Nephron progenitor cell (in vitro differentiated cells): ENCODE measurements around the gene RXRG.

Experiments used
- DNase-seq: peaks from one replicate; pipeline ENCODE4 v3.0.0; 2021
- H3K27ac Mint-ChIP-seq: 2 replicates; pipeline ENCODE4 v1.8.0; 2021; ENCODE audit warnings: mild to moderate bottlenecking, moderate library complexity, mixed read lengths
- H3K27me3 Mint-ChIP-seq: 2 replicates; pipeline ENCODE4 v1.8.0; 2021; ENCODE audit warnings: mild to moderate bottlenecking, low read depth, mixed read lengths; ENCODE audit not compliant: poor library complexity
- H3K36me3 Mint-ChIP-seq: 2 replicates; pipeline ENCODE4 v1.8.0; 2021; ENCODE audit warnings: low read depth, mixed read lengths
- H3K4me1 Mint-ChIP-seq: 2 replicates; pipeline ENCODE4 v1.8.0; 2021; ENCODE audit warnings: mixed read lengths
- H3K4me3 Mint-ChIP-seq: 2 replicates; pipeline ENCODE4 v1.8.0; 2021; ENCODE audit warnings: mild to moderate bottlenecking, moderate library complexity, mixed read lengths
- H3K9me3 Mint-ChIP-seq: 2 replicates; pipeline ENCODE4 v1.8.0; 2021; ENCODE audit warnings: mild to moderate bottlenecking, moderate library complexity, mixed read lengths
- TF ChIP-seq, protein P1 (sequence below): fragments of 200-600 bp; sonication (generic); IDR thresholded peaks from 2 replicates; pipeline ENCODE4 v1.5.0; 2021; ENCODE audit warnings: antibody characterized with exemption

The RXRG gene

GRCh38 chr1:165425621-165426020, 19.3 kb downstream of the RXRG start:
- H3K9me3 Mint-ChIP-seq, result no peaks in the 10 kb centered on the region
- H3K27ac Mint-ChIP-seq, result no peak overlapping the region
- H3K36me3 Mint-ChIP-seq, result no peaks in the 10 kb centered on the region
- no peak overlapping the region for H3K4me3 Mint-ChIP-seq
- no peaks in the 10 kb centered on the region for H3K4me1 Mint-ChIP-seq
- no peak for DNase-seq
- TF ChIP-seq, protein P1, sequence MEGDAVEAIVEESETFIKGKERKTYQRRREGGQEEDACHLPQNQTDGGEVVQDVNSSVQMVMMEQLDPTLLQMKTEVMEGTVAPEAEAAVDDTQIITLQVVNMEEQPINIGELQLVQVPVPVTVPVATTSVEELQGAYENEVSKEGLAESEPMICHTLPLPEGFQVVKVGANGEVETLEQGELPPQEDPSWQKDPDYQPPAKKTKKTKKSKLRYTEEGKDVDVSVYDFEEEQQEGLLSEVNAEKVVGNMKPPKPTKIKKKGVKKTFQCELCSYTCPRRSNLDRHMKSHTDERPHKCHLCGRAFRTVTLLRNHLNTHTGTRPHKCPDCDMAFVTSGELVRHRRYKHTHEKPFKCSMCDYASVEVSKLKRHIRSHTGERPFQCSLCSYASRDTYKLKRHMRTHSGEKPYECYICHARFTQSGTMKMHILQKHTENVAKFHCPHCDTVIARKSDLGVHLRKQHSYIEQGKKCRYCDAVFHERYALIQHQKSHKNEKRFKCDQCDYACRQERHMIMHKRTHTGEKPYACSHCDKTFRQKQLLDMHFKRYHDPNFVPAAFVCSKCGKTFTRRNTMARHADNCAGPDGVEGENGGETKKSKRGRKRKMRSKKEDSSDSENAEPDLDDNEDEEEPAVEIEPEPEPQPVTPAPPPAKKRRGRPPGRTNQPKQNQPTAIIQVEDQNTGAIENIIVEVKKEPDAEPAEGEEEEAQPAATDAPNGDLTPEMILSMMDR, result no peak
- H3K27me3 Mint-ChIP-seq, result peaks cover 3% of the 10 kb centered on the region

DNA sequence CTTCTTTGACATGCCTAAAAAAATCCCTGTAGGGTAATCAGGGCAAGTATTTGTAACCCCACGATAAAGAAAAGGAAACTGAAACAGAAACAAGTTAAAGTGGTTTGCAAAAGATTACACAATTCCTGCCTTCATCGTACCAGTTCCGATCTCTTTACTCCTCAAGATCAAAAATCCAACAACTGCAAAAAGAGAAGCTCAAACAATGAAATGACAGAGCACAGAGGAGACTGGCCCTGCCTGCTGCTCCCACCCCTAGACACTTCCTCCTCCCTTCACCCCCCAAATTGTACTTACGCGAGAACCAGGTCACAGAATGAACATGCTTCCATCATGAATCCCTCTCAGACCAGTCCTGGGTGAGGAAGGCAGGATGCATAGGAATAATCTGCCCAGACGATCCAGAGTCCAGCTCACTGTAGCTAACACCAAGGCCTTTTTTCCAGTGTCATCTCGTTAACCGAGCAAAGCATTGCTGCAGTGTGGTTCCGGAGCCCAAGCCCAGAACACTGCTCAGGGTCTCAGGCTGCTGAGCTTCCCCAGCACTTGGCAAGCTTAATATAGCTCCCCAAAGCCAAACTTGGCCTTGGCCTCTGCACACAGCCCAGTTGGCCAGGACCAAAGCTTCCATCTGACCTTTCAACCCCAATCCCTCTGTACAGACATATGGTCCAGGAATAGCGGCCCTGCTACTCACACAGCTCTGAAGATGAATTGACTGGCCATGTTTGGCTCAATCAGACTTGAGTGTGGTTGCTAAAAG, 20.3 kb downstream of the RXRG start:
- TF ChIP-seq, protein P1, result no peak
- Mint-ChIP-seq H3K4me3 (no peak overlapping the region), H3K4me1 (no peaks in the 10 kb centered on the region), H3K9me3 (no peaks in the 10 kb centered on the region), H3K36me3 (no peaks in the 10 kb centered on the region), H3K27ac (no peak overlapping the region), H3K27me3 (peaks cover 3% of the 10 kb centered on the region)
- DNase-seq, result no peak

GRCh38 chr1:165423136-165423535, 21.8 kb downstream of the RXRG start:
- DNase-seq, result no peak
- Mint-ChIP-seq H3K36me3 (no peaks in the 10 kb centered on the region), H3K27ac (no peak overlapping the region), H3K4me1 (no peaks in the 10 kb centered on the region), H3K27me3 (peaks cover 1% of the 10 kb centered on the region), H3K4me3 (no peak overlapping the region), H3K9me3 (no peaks in the 10 kb centered on the region)
- TF ChIP-seq, protein P1, result no peak

- TF ChIP-seq, protein P1, result no peak
- Mint-ChIP-seq H3K9me3 (no peaks in the 10 kb centered on the region), H3K4me1 (no peaks in the 10 kb centered on the region), H3K27ac (no peak overlapping the region), H3K36me3 (no peaks in the 10 kb centered on the region), H3K4me3 (no peak overlapping the region), H3K27me3 (peaks cover 10% of the 10 kb centered on the region)
- DNase-seq, result no peak
Measured at GRCh38 chr1:165420655-165421054, 24.3 kb downstream of the RXRG start.

- no peak for DNase-seq
- no peaks in the 10 kb centered on the region for H3K9me3 Mint-ChIP-seq
- H3K4me3 Mint-ChIP-seq, result no peak overlapping the region
- H3K4me1 Mint-ChIP-seq, result no peaks in the 10 kb centered on the region
- no peak overlapping the region for H3K27ac Mint-ChIP-seq
- H3K27me3 Mint-ChIP-seq, result peaks cover 12% of the 10 kb centered on the region
- TF ChIP-seq, protein P1, result no peak
- no peaks in the 10 kb centered on the region for H3K36me3 Mint-ChIP-seq
Measured at GRCh38 chr1:165419839-165420238, 25.1 kb downstream of the RXRG start.

DNA sequence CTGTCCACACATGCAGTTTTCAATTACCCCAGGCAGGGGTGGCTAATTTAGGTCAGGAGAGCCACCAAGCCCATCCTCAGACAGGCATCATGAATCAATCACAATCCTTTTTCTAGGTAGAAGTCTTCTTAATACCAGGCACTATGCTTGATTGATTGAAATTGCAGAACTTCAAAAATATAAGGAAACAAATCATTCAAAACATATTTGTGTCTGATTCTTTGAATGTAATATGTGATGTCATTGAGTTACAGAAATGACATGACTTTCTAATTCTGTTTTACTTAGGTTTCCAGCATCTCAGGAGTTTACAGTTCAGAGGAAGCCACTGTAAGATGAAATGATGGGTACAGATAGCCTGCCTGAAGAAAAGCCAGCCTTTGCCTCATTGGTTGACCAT, 26.7 kb downstream of the RXRG start:
- no peaks in the 10 kb centered on the region for H3K9me3 Mint-ChIP-seq

More for the DNA sequence above, 26.7 kb downstream of the RXRG start:
- Mint-ChIP-seq H3K4me3 (no peak overlapping the region), H3K4me1 (no peaks in the 10 kb centered on the region), H3K36me3 (no peaks in the 10 kb centered on the region), H3K27ac (no peak overlapping the region), H3K27me3 (peaks cover 25% of the 10 kb centered on the region)
- no peak for DNase-seq
- TF ChIP-seq, protein P1, result no peak
